Uterus (tissue), 2 donors: ENCODE results near the gene RAB40C.

Experiments used
- POLR2A ChIP-seq, 2 donors: fragments of 450-650 bp; IDR thresholded peaks; one replicate each; pipeline ENCODE4 v1.6.1; 2016; ENCODE audit warnings: antibody characterized with exemption in 2 of 2, mild to moderate bottlenecking in 1 of 2, moderate library complexity in 1 of 2
- TF ChIP-seq, protein P1 (sequence below), 4 experiments: fragments of 200-600 bp in 2 of 4; fragments of 450-650 bp in 2 of 4; sonication (generic) in 2 of 4; IDR thresholded peaks; one replicate each; pipeline ENCODE4 v1.5.1; 2016 to 2019; ENCODE audit warnings: antibody characterized with exemption in 4 of 4, mild to moderate bottlenecking in 2 of 4, moderate library complexity in 1 of 4

DNA sequence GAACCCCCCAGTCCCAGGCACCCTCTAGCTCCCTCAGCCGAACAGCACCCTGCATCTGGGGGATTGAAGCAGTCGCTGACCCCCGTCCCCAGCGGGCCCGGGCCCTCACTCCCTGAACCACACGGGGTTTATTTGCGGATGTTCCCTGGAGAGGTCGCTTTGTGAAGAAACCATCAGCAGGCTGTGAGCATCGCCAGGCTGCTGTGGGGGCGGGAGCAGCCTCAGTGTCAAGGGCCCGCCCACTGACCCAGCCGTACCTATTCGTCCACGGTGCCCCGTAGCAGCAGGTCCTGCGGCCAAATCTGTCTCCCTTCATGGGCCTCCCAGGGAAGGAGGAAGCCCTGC lies 6.4 kb upstream of the RAB40C start:
- TF ChIP-seq, protein P1, sequence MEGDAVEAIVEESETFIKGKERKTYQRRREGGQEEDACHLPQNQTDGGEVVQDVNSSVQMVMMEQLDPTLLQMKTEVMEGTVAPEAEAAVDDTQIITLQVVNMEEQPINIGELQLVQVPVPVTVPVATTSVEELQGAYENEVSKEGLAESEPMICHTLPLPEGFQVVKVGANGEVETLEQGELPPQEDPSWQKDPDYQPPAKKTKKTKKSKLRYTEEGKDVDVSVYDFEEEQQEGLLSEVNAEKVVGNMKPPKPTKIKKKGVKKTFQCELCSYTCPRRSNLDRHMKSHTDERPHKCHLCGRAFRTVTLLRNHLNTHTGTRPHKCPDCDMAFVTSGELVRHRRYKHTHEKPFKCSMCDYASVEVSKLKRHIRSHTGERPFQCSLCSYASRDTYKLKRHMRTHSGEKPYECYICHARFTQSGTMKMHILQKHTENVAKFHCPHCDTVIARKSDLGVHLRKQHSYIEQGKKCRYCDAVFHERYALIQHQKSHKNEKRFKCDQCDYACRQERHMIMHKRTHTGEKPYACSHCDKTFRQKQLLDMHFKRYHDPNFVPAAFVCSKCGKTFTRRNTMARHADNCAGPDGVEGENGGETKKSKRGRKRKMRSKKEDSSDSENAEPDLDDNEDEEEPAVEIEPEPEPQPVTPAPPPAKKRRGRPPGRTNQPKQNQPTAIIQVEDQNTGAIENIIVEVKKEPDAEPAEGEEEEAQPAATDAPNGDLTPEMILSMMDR (IDR thresholded peaks at IDR 0.05): no peak
- TF ChIP-seq POLR2A (IDR thresholded peaks at IDR 0.05): no peak
